Measurements from ENCODE around the gene PTPRN2. TPM values are rescaled to one million over a fixed set of nuclear protein-coding genes. Genes with fewer than 3 reads are reported as not detected.

PTPRN2 gene
- total RNA-seq, 2 experiments from 2014 or later: 0.46 to 0.51 TPM

- Mint-ChIP-seq H3K4me3 (peak overlapping the region; percentile 57), H3K27ac (peak overlapping the region; percentile 2), H3K36me3 (ENCODE audit: low read depth) (no peaks in the 10 kb centered on the region), H3K4me1 (peaks cover 29% of the 10 kb centered on the region), H3K27me3 (peaks cover 2% of the 10 kb centered on the region), H3K9me3 (ENCODE audit: low read depth) (peaks cover 2% of the 10 kb centered on the region)
- DNase-seq (peak; percentile 76), ATAC-seq (peak; percentile 83)
- ChIA-PET POLR2A (no interaction called here), CTCF (interaction anchor here (0.7 to 0.9 kb wide), 2 partner anchors 444 to 523 kb away, joined by 3 read pairs; no protein-coding TSS in a partner anchor)
- intact Hi-C loops (cut with DNase I, micrococcal nuclease): loop anchor here (1.0 to 10.0 kb wide), 4 partner anchors 48 to 442 kb away; no protein-coding TSS in a partner anchor
These were observed 712.1 kb downstream of the PTPRN2 start for GRCh38 chr7:157875230-157876179.

DNA sequence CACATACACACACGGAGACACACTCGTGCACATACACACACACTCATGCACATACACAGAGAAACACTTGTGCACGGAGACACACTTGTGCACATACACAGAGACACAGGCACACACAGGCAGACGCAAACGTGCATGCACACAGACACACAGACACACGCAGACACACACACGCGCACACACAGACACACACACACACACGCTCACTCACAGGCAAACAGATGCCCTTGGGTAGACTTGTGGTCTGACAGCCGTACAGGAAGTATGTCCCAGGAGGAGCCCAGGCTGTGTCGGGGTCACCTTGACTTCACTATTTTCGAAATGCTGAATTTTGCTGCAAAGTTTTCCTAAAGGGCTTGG lies 712.8 kb downstream of the PTPRN2 start:
- Mint-ChIP-seq H3K27me3 (peaks cover 2% of the 10 kb centered on the region), H3K4me1 (peaks cover 31% of the 10 kb centered on the region), H3K4me3 (peak overlapping the region; percentile 57), H3K27ac (peak overlapping the region; percentile 2), H3K9me3 (ENCODE audit: low read depth) (no peaks in the 10 kb centered on the region), H3K36me3 (ENCODE audit: low read depth) (no peaks in the 10 kb centered on the region)
- CTCF ChIA-PET: interaction anchor here (0.5 to 1.0 kb wide), 5 partner anchors 21 to 523 kb away, joined by 3 to 8 read pairs (median 3); no protein-coding TSS in a partner anchor
- ATAC-seq (peak; percentile 34), DNase-seq (no peak)
- POLR2A ChIA-PET: no interaction called here
- intact Hi-C loops (cut with DNase I, micrococcal nuclease): loop anchor here (1.0 to 10.0 kb wide), 4 partner anchors 48 to 442 kb away; no protein-coding TSS in a partner anchor

- peaks cover 31% of the 10 kb centered on the region for H3K4me1 Mint-ChIP-seq
- ChIA-PET CTCF (interaction anchor here (0.5 to 1.0 kb wide), 4 partner anchors 22 to 443 kb away, joined by 3 to 8 read pairs (median 3); no protein-coding TSS in a partner anchor), POLR2A (no interaction called here)
- H3K27ac Mint-ChIP-seq: no peak overlapping the region
- no peak for ATAC-seq
- H3K27me3 Mint-ChIP-seq: peaks cover 2% of the 10 kb centered on the region
- peak overlapping the region; percentile 57 for H3K4me3 Mint-ChIP-seq
- H3K9me3 Mint-ChIP-seq (ENCODE audit: low read depth): no peaks in the 10 kb centered on the region
- intact Hi-C loops (cut with DNase I, micrococcal nuclease): loop anchor here in 1 of 2 experiments (10.0 kb wide), 2 partner anchors 150 to 260 kb away; no protein-coding TSS in a partner anchor
- H3K36me3 Mint-ChIP-seq (ENCODE audit: low read depth): no peaks in the 10 kb centered on the region
- DNase-seq: no peak
These were observed 713.3 kb downstream of the PTPRN2 start for GRCh38 chr7:157874208-157874816.

DNA sequence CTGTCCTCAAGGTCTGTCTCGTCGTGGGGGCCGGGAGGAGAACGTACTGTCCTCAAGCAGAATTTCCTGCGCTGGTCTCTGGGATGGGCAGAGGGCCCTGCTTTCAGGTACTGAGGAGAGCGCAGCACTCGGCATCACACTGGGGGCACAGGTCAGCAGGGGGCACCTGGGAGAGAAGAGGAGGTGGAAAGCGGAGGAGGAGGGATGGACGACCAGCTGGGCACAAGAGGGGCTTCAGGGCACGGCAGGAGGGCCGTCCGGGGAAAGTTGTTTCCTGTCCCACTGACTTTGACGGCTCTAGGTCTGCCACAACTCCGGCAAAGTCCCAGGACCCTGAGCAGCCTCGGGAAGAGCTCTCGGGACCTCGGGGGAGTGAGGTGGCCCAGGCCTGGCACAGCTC lies 714.0 kb downstream of the PTPRN2 start:
- CTCF ChIA-PET: interaction anchor here (0.7 to 1.0 kb wide), 2 partner anchors 26 to 441 kb away, joined by 3 to 8 read pairs; no protein-coding TSS in a partner anchor

DNA sequence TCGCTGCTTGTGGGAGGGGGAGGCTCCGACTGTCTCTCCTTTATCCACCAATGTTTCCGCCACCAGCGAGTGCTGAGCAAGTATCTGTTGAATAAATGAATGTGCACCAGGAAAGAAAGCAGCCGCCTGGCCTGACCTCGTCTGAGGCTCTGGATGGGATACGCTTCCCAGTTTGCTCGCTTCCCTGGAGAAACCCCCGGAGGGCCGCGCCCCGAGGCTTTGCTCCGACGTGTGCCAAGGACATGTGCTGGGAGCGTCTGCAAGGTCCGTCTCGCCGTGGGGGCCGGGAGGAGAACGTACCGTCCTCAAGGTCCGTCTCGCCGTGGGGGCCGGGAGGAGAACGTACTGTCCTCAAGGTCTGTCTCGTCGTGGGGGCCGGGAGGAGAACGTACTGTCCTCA lies 714.4 kb downstream of the PTPRN2 start:
- H3K4me3 Mint-ChIP-seq: no peak overlapping the region
- CTCF ChIA-PET: interaction anchor here (0.7 kb wide), 1 partner anchor 27 kb away, joined by 3 read pairs; no protein-coding TSS in a partner anchor
- no peaks in the 10 kb centered on the region for H3K36me3 Mint-ChIP-seq (ENCODE audit: low read depth)
- DNase-seq (no peak), ATAC-seq (no peak)
- H3K4me1 Mint-ChIP-seq: peaks cover 31% of the 10 kb centered on the region
- POLR2A ChIA-PET: no interaction called here
- no peak overlapping the region for H3K27ac Mint-ChIP-seq
- intact Hi-C loops (cut with DNase I, micrococcal nuclease): loop anchor here in 1 of 2 experiments (10.0 kb wide), 2 partner anchors 148 to 258 kb away; no protein-coding TSS in a partner anchor
- H3K9me3 Mint-ChIP-seq (ENCODE audit: low read depth): no peaks in the 10 kb centered on the region
- peaks cover 2% of the 10 kb centered on the region for H3K27me3 Mint-ChIP-seq

More for the DNA sequence above, 714.0 kb downstream of the PTPRN2 start:
- no peak for ATAC-seq
- Mint-ChIP-seq H3K4me1 (peaks cover 31% of the 10 kb centered on the region), H3K27ac (no peak overlapping the region), H3K27me3 (peaks cover 2% of the 10 kb centered on the region), H3K36me3 (ENCODE audit: low read depth) (no peaks in the 10 kb centered on the region), H3K4me3 (no peak overlapping the region), H3K9me3 (ENCODE audit: low read depth) (no peaks in the 10 kb centered on the region)
- POLR2A ChIA-PET: no interaction called here
- DNase-seq: no peak
- intact Hi-C loops (cut with DNase I, micrococcal nuclease): loop anchor here in 1 of 2 experiments (10.0 kb wide), 2 partner anchors 149 to 259 kb away; no protein-coding TSS in a partner anchor

GRCh38 chr7:157872447-157872846 lies 715.2 kb downstream of the PTPRN2 start:
- no peak overlapping the region for H3K4me3 Mint-ChIP-seq
- DNase-seq (no peak), ATAC-seq (no peak)
- POLR2A ChIA-PET: no interaction called here
- H3K9me3 Mint-ChIP-seq (ENCODE audit: low read depth): no peaks in the 10 kb centered on the region
- peaks cover 31% of the 10 kb centered on the region for H3K4me1 Mint-ChIP-seq
- CTCF ChIA-PET: no interaction called here
- intact Hi-C loops (cut with DNase I, micrococcal nuclease): loop anchor here in 1 of 2 experiments (10.0 kb wide), 2 partner anchors 148 to 258 kb away; no protein-coding TSS in a partner anchor
- H3K27me3 Mint-ChIP-seq: peaks cover 2% of the 10 kb centered on the region
- no peaks in the 10 kb centered on the region for H3K36me3 Mint-ChIP-seq (ENCODE audit: low read depth)
- H3K27ac Mint-ChIP-seq: no peak overlapping the region

DNA sequence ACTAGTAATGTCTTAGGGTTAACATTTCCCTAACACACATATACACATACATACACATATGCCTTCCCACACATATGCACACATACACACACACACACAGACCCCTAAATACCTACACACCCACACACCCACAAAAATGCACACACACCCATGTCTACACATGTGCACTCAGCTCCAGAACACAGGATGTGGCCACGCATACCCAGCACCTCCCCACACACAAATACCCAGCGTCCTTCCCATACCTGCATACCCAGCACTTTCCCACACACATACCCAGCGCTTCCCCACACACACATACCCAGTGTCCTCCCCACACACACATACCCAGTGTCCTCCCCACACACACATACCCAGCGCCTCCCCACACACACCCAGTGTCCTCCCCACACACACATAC lies 715.9 kb downstream of the PTPRN2 start:
- Mint-ChIP-seq H3K27me3 (peaks cover 2% of the 10 kb centered on the region), H3K4me1 (peaks cover 31% of the 10 kb centered on the region), H3K9me3 (ENCODE audit: low read depth) (no peaks in the 10 kb centered on the region), H3K4me3 (no peak overlapping the region), H3K36me3 (ENCODE audit: low read depth) (no peaks in the 10 kb centered on the region), H3K27ac (no peak overlapping the region)
- intact Hi-C loops (cut with DNase I, micrococcal nuclease): loop anchor here in 1 of 2 experiments (10.0 kb wide), 2 partner anchors 147 to 257 kb away; no protein-coding TSS in a partner anchor
- ATAC-seq (peak; percentile 23), DNase-seq (no peak)
- CTCF ChIA-PET: interaction anchor here (0.6 to 1.3 kb wide), 2 partner anchors 439 to 567 kb away, joined by 3 to 4 read pairs; no protein-coding TSS in a partner anchor
- POLR2A ChIA-PET: no interaction called here

GRCh38 chr7:157870644-157871290 lies 716.9 kb downstream of the PTPRN2 start:
- ATAC-seq (no peak), DNase-seq (no peak)
- H3K4me3 Mint-ChIP-seq: no peak overlapping the region
- CTCF ChIA-PET: interaction anchor here (1.3 kb wide), 1 partner anchor 438 kb away, joined by 4 read pairs; no protein-coding TSS in a partner anchor
- H3K9me3 Mint-ChIP-seq (ENCODE audit: low read depth): no peaks in the 10 kb centered on the region
- no peaks in the 10 kb centered on the region for H3K36me3 Mint-ChIP-seq (ENCODE audit: low read depth)
- no peak overlapping the region for H3K27ac Mint-ChIP-seq
- POLR2A ChIA-PET: no interaction called here
- H3K27me3 Mint-ChIP-seq: peaks cover 2% of the 10 kb centered on the region
- peaks cover 31% of the 10 kb centered on the region for H3K4me1 Mint-ChIP-seq
- intact Hi-C loops (cut with DNase I, micrococcal nuclease): loop anchor here in 1 of 2 experiments (10.0 kb wide), 2 partner anchors 146 to 256 kb away; no protein-coding TSS in a partner anchor

GRCh38 chr7:157869793-157870192 lies 717.8 kb downstream of the PTPRN2 start:
- ATAC-seq: no peak
- H3K27me3 Mint-ChIP-seq: peaks cover 2% of the 10 kb centered on the region
- no peaks in the 10 kb centered on the region for H3K36me3 Mint-ChIP-seq (ENCODE audit: low read depth)
- ChIA-PET POLR2A (no interaction called here), CTCF (no interaction called here)
- no peaks in the 10 kb centered on the region for H3K9me3 Mint-ChIP-seq (ENCODE audit: low read depth)
- DNase-seq: no peak
- no peak overlapping the region for H3K4me3 Mint-ChIP-seq
- intact Hi-C loops (cut with DNase I, micrococcal nuclease): loop anchor here in 1 of 2 experiments (10.0 kb wide), 2 partner anchors 145 to 255 kb away; no protein-coding TSS in a partner anchor
- H3K27ac Mint-ChIP-seq: no peak overlapping the region
- peaks cover 26% of the 10 kb centered on the region for H3K4me1 Mint-ChIP-seq

- CTCF ChIA-PET: no interaction called here
- POLR2A ChIA-PET: no interaction called here
- H3K4me3 Mint-ChIP-seq: no peak overlapping the region
- DNase-seq (no peak), ATAC-seq (no peak)
- no peak overlapping the region for H3K27ac Mint-ChIP-seq
- no peaks in the 10 kb centered on the region for H3K9me3 Mint-ChIP-seq (ENCODE audit: low read depth)
- H3K4me1 Mint-ChIP-seq: peaks cover 18% of the 10 kb centered on the region
- no peaks in the 10 kb centered on the region for H3K27me3 Mint-ChIP-seq
- intact Hi-C loops (cut with DNase I, micrococcal nuclease): no loop called here
- H3K36me3 Mint-ChIP-seq (ENCODE audit: low read depth): no peaks in the 10 kb centered on the region
These were observed 719.8 kb downstream of the PTPRN2 start for GRCh38 chr7:157867685-157868305.
